Activated CD8-positive, alpha-beta memory T cell treated with anti-CD3 and anti-CD28 coated beads for 36 hours (primary cell): ENCODE data around the gene RHOG. TPM values are rescaled to one million over a fixed set of nuclear protein-coding genes. Genes with fewer than 3 reads are reported as not detected.
"Not testable (repeated sequence)": the region's sequence is repeated elsewhere in the genome, so short reads cannot be mapped to it uniquely, and the experiment has no call there.

Source experiments
- CTCF ChIA-PET: fragments of 350-600 bp; sonication (Branson Sonifier 250); formaldehyde crosslinking; loops from one replicate; lab custom pipeline; 2021; ENCODE audit warnings: antibody characterized with exemption; lab: Charles Lee
- POLR2A ChIA-PET: fragments of 350-600 bp; sonication (Branson Sonifier 250); formaldehyde crosslinking; loops from one replicate; lab custom pipeline; 2021; ENCODE audit warnings: antibody characterized with exemption; lab: Charles Lee
- total RNA-seq, 2 experiments: library from RNA; stranded (reverse); gene quantifications; one replicate each; pipeline ENCODE4 v1.2.3, GENCODE V29; 2021

RHOG gene
- total RNA-seq, 2 experiments from 2014 or later, result 188 to 190 TPM

- CTCF ChIA-PET, result interaction anchor here (0.6 kb wide), 2 partner anchors 37 to 74 kb away, joined by 3 read pairs; no protein-coding TSS in a partner anchor
Measured at GRCh38 chr11:3803726-3804495, 36.8 kb downstream of the RHOG start.

GRCh38 chr11:3802011-3802790 is 38.6 kb downstream of the RHOG start:
- ChIA-PET POLR2A (no interaction called here), CTCF (no interaction called here)

More at GRCh38 chr11:3803726-3804495, 36.8 kb downstream of the RHOG start:
- POLR2A ChIA-PET, result no interaction called here

GRCh38 chr11:3799873-3800272 is 40.9 kb downstream of the RHOG start:
- CTCF ChIA-PET, result interaction anchor here (3.8 kb wide), 1 partner anchor 9 kb away, joined by 37 read pairs; the partner anchor contains the start of gene PGAP2
- POLR2A ChIA-PET, result interaction anchor here (0.5 kb wide), 1 partner anchor 348 kb away, joined by 3 read pairs; no protein-coding TSS in a partner anchor

GRCh38 chr11:3799143-3799542 is 41.6 kb downstream of the RHOG start:
- CTCF ChIA-PET, result interaction anchor here (3.8 kb wide), 1 partner anchor 9 kb away, joined by 37 read pairs; the partner anchor contains the start of gene PGAP2
- POLR2A ChIA-PET, result interaction anchor here (0.7 to 1.3 kb wide), 3 partner anchors 8 to 26 kb away, joined by 3 to 7 read pairs (median 3); no protein-coding TSS in a partner anchor

- POLR2A ChIA-PET, result interaction anchor here (1.0 to 2.4 kb wide), 3 partner anchors 11 to 57 kb away, joined by 3 to 11 read pairs (median 4); partner anchors contain the start of gene RHOG
- CTCF ChIA-PET, result interaction anchor here (0.9 to 3.8 kb wide), 4 partner anchors 9 to 42 kb away, joined by 4 to 37 read pairs (median 4); partner anchors contain the start of gene PGAP2
Measured at GRCh38 chr11:3797329-3798090, 43.2 kb downstream of the RHOG start, which contains the start of gene NUP98. Gene NUP98, minus strand, starts transcription at chr11:3797554. Its CDS starts 15,437 bp downstream, at chr11:3782117.

- POLR2A ChIA-PET, result interaction anchor here (0.9 to 2.4 kb wide), 2 partner anchors 12 to 44 kb away, joined by 4 to 11 read pairs; partner anchors contain the start of gene RHOG
- CTCF ChIA-PET, result interaction anchor here (0.9 to 1.2 kb wide), 3 partner anchors 11 to 41 kb away, joined by 3 to 4 read pairs (median 4); partner anchors contain the start of gene PGAP2
Measured at GRCh38 chr11:3796801-3797328, 43.9 kb downstream of the RHOG start.

- POLR2A ChIA-PET, result interaction anchor here (0.5 to 2.4 kb wide), 3 partner anchors 11 to 45 kb away, joined by 4 to 11 read pairs (median 5); partner anchors contain the start of gene RHOG
Measured at GRCh38 chr11:3796346-3796745, 44.4 kb downstream of the RHOG start.

GRCh38 chr11:3796002-3796311 is 44.8 kb downstream of the RHOG start:
- ChIA-PET POLR2A (interaction anchor here (0.5 to 2.4 kb wide), 3 partner anchors 11 to 45 kb away, joined by 4 to 11 read pairs (median 5); partner anchors contain the start of gene RHOG), CTCF (interaction anchor here (1.0 to 1.2 kb wide), 2 partner anchors 8 to 12 kb away, joined by 3 read pairs; partner anchors contain the start of gene PGAP2)

More at GRCh38 chr11:3796346-3796745, 44.4 kb downstream of the RHOG start:
- CTCF ChIA-PET, result interaction anchor here (1.0 to 1.2 kb wide), 3 partner anchors 8 to 12 kb away, joined by 3 to 4 read pairs (median 3); partner anchors contain the start of gene PGAP2

- CTCF ChIA-PET, result interaction anchor here (1.0 to 1.2 kb wide), 2 partner anchors 7 to 13 kb away, joined by 3 read pairs; partner anchors contain the start of gene PGAP2
- POLR2A ChIA-PET, result interaction anchor here (0.5 to 0.6 kb wide), 2 partner anchors 13 to 41 kb away, joined by 4 to 5 read pairs; no protein-coding TSS in a partner anchor
Measured at GRCh38 chr11:3795131-3796001, 45.4 kb downstream of the RHOG start.

GRCh38 chr11:3794387-3794786 is 46.4 kb downstream of the RHOG start:
- POLR2A ChIA-PET, result not testable (repeated sequence)
- CTCF ChIA-PET, result interaction anchor here (0.6 to 1.3 kb wide), 2 partner anchors 13 to 110 kb away, joined by 4 read pairs; no protein-coding TSS in a partner anchor

- POLR2A ChIA-PET, result interaction anchor here (0.6 kb wide), 1 partner anchor 41 kb away, joined by 4 read pairs; no protein-coding TSS in a partner anchor
Measured at GRCh38 chr11:3786781-3787428, 53.9 kb downstream of the RHOG start.

GRCh38 chr11:3783611-3784010 is 57.1 kb downstream of the RHOG start:
- ChIA-PET CTCF (interaction anchor here (0.5 to 2.9 kb wide), 2 partner anchors 23 to 25 kb away, joined by 3 to 11 read pairs; partner anchors contain the start of gene PGAP2), POLR2A (no interaction called here)

More at GRCh38 chr11:3786781-3787428, 53.9 kb downstream of the RHOG start:
- CTCF ChIA-PET, result interaction anchor here (1.3 kb wide), 1 partner anchor 21 kb away, joined by 4 read pairs; the partner anchor contains the start of gene PGAP2

GRCh38 chr11:3782963-3783362 is 57.8 kb downstream of the RHOG start:
- ChIA-PET POLR2A (no interaction called here), CTCF (no interaction called here)

GRCh38 chr11:3781423-3781822 is 59.3 kb downstream of the RHOG start:
- POLR2A ChIA-PET, result no interaction called here
- CTCF ChIA-PET, result interaction anchor here (0.6 to 0.9 kb wide), 2 partner anchors 26 to 183 kb away, joined by 3 to 4 read pairs; no protein-coding TSS in a partner anchor
